ENCODE measurements around the gene CHAF1B.
"Not testable (repeated sequence)": the region's sequence is repeated elsewhere in the genome, so short reads cannot be mapped to it uniquely, and the experiment has no call there.

CHAF1B gene

GRCh38 chr21:36396971-36397370, 11.8 kb downstream of the CHAF1B start:
- DNase-seq (ENCODE audit: low read depth in 1 of 2, low spot score in 1 of 2), result no peak
- TF ChIP-seq JUND (IDR thresholded peaks at IDR 0.05; ENCODE audit: low read depth), result no peak
- in situ Hi-C loops (cut with HindIII; ENCODE audit: low pct_unique_long_range_greater_than_20kb, low sequenced_read_pairs), result no loop called here

DNA sequence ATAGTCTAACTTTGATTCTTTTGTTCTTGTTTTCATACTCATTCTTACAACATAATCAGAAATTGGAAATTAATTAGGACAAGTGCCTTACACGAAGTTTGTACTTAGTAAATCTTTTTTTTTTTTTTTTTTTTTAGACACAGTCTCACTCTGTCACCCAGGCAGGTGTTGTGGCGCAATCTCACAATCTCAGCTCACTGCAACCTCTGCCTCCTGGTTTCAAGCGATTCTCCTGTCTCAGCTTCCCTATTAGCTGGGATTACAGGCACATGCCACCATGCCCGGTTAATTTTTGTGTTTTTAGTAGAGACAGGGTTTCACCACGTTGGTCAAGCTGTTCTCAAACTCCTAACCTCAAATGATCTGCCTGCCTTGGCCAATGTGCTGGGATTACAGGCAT, 12.4 kb downstream of the CHAF1B start:
- no peak for DNase-seq (ENCODE audit: low read depth in 1 of 2, low spot score in 1 of 2)
- no peak for TF ChIP-seq JUND (IDR thresholded peaks at IDR 0.05; ENCODE audit: low read depth)
- in situ Hi-C loops (cut with HindIII; ENCODE audit: low pct_unique_long_range_greater_than_20kb, low sequenced_read_pairs), result no loop called here

- in situ Hi-C loops (cut with HindIII; ENCODE audit: low pct_unique_long_range_greater_than_20kb, low sequenced_read_pairs); DNase-seq (ENCODE audit: low read depth in 1 of 2, low spot score in 1 of 2): not testable (repeated sequence)
These were observed 14.5 kb downstream of the CHAF1B start for GRCh38 chr21:36399736-36400135.

DNA sequence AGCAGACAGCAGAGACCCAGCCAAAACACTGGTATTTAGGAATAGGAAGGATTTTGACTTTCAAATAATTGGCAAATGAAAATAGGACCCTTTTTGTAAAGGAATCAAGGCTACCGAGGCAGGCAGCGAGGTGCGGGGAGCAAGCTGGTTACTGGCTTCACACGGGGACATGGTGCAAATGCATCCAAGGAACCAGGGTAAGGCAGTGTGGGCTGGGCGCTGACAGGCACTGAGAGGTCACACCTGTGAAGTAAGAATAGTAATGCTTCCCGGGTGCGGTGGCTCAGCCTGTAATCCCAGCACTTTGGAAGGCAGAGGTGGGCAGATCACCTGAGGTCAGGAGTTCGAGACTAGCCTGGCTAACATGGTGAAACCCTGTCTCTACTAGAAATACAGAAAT, 15.5 kb downstream of the CHAF1B start:
- no peak for DNase-seq (ENCODE audit: low read depth in 1 of 2, low spot score in 1 of 2)
- in situ Hi-C loops (cut with HindIII; ENCODE audit: low pct_unique_long_range_greater_than_20kb, low sequenced_read_pairs), result no loop called here
- no peak for TF ChIP-seq JUND (IDR thresholded peaks at IDR 0.05; ENCODE audit: low read depth)

- in situ Hi-C loops (cut with HindIII; ENCODE audit: low pct_unique_long_range_greater_than_20kb, low sequenced_read_pairs), result no loop called here
- DNase-seq (ENCODE audit: low read depth in 1 of 2, low spot score in 1 of 2), result peak in 1 of 2 experiments; percentile 36
- no peak for TF ChIP-seq JUND (IDR thresholded peaks at IDR 0.05; ENCODE audit: low read depth)
These were observed 17.1 kb downstream of the CHAF1B start for GRCh38 chr21:36402339-36402738.

DNA sequence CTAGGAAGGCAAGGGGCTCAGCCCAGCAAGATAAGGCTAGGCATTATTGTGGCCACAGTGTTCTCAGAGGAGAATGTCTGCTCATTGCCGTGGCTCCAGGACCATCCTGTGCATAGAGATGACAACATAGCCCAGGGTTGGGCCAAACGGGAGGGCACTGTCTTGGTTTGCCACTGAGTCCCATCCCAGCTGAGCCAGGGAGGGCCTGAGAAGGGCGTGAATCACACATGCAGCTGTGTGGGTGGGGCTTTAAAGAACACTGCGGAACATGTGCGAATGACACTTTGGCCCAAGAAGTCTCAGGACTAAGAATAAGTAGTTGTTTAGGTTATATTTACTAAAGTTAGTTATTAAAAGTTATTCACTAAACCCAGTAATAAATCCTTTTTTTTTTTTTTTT, 18.5 kb downstream of the CHAF1B start:
- DNase-seq (ENCODE audit: low read depth in 1 of 2, low spot score in 1 of 2), result no peak
- in situ Hi-C loops (cut with HindIII; ENCODE audit: low pct_unique_long_range_greater_than_20kb, low sequenced_read_pairs), result no loop called here
- no peak for TF ChIP-seq JUND (IDR thresholded peaks at IDR 0.05; ENCODE audit: low read depth)

DNA sequence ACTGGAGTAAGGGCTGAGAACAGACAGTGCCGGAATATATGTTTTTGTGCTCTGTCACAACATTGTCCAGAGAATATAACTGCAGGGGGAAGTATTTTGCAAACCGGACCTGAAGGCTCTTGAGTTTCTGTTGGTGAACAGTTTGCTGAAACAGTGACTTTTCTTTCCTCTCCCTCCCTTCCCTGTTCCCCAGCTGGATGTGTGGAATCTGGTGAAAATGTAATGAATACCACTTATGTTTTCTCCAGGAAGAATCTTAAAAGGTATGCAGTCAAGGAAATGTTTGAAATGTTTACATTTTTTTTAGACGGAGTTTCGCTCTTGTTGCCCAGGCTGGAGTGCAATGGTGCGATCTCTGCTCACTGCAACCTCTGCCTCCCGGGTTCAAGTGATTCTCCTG, 23.4 kb downstream of the CHAF1B start:
- DNase-seq (ENCODE audit: low read depth in 1 of 2, low spot score in 1 of 2), result no peak
- TF ChIP-seq JUND (IDR thresholded peaks at IDR 0.05; ENCODE audit: low read depth), result no peak
- in situ Hi-C loops (cut with HindIII; ENCODE audit: low pct_unique_long_range_greater_than_20kb, low sequenced_read_pairs), result no loop called here

DNA sequence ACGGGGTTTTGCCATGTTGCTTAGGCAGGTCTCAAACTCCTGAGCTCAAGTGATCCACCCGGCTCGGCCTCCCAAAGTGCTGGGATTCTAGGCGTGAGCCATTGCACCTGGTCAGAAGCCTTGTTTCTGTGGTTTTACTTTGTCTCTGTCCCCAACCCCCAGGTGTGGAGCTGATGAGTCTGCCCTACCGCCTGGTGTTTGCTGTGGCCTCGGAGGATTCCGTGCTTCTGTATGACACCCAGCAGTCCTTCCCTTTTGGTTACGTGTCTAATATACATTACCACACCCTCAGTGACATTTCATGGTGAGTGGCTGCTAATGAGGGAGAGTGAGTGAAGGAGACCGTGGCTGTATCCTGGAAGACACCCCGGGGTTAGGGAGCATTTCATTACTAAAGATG, 26.1 kb downstream of the CHAF1B start:
- DNase-seq (ENCODE audit: low read depth in 1 of 2, low spot score in 1 of 2), result no peak
- in situ Hi-C loops (cut with HindIII; ENCODE audit: low pct_unique_long_range_greater_than_20kb, low sequenced_read_pairs), result no loop called here
- TF ChIP-seq JUND (IDR thresholded peaks at IDR 0.05; ENCODE audit: low read depth), result no peak

- in situ Hi-C loops (cut with HindIII; ENCODE audit: low pct_unique_long_range_greater_than_20kb, low sequenced_read_pairs), result no loop called here
- TF ChIP-seq JUND (IDR thresholded peaks at IDR 0.05; ENCODE audit: low read depth), result no peak
- DNase-seq (ENCODE audit: low read depth in 1 of 2, low spot score in 1 of 2), result no peak
These were observed 27.7 kb downstream of the CHAF1B start for GRCh38 chr21:36412916-36413315.

GRCh38 chr21:36415375-36415774, 30.2 kb downstream of the CHAF1B start:
- in situ Hi-C loops (cut with HindIII; ENCODE audit: low pct_unique_long_range_greater_than_20kb, low sequenced_read_pairs), result no loop called here
- no peak for DNase-seq (ENCODE audit: low read depth in 1 of 2, low spot score in 1 of 2)
- TF ChIP-seq JUND (IDR thresholded peaks at IDR 0.05; ENCODE audit: low read depth), result no peak

DNA sequence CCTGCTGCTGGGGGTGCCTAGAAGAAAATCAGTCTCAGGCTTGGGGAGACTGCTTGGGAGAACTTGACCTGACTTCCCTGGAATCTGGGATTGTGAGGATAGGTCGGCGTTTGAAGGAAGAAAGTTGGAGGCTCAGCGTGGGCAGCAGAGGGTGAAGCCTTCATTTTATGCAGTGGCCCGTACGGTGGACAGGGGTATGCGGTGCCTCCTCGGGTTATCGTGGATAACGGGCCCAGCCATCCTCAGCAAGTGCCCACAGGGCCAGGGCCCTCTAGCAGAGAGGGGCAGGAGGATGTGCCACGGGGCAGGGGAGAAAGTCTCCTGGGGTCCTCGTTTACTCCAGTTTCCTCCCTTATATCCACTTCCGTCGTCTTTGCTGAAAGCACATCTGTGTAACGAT, 34.0 kb downstream of the CHAF1B start:
- DNase-seq (ENCODE audit: low read depth in 1 of 2, low spot score in 1 of 2), result no peak
- in situ Hi-C loops (cut with HindIII; ENCODE audit: low pct_unique_long_range_greater_than_20kb, low sequenced_read_pairs), result no loop called here
- TF ChIP-seq JUND (IDR thresholded peaks at IDR 0.05; ENCODE audit: low read depth), result no peak

GRCh38 chr21:36419996-36420395, 34.8 kb downstream of the CHAF1B start:
- in situ Hi-C loops (cut with HindIII; ENCODE audit: low pct_unique_long_range_greater_than_20kb, low sequenced_read_pairs), result no loop called here
- peak; percentile 88 to 89 for DNase-seq (ENCODE audit: low read depth in 1 of 2, low spot score in 1 of 2)
- TF ChIP-seq JUND (IDR thresholded peaks at IDR 0.05; ENCODE audit: low read depth), result no peak

GRCh38 chr21:36420571-36421339, 35.6 kb downstream of the CHAF1B start:
- no peak for TF ChIP-seq JUND (IDR thresholded peaks at IDR 0.05; ENCODE audit: low read depth)

More at GRCh38 chr21:36420571-36421339, 35.6 kb downstream of the CHAF1B start:
- no peak for DNase-seq (ENCODE audit: low read depth in 1 of 2, low spot score in 1 of 2)
- in situ Hi-C loops (cut with HindIII; ENCODE audit: low pct_unique_long_range_greater_than_20kb, low sequenced_read_pairs), result no loop called here
